WTC11 (cell line): ENCODE data around the gene ZBTB43.
"Not testable (repeated sequence)": the region's sequence is repeated elsewhere in the genome, so short reads cannot be mapped to it uniquely, and the experiment has no call there.

ENCODE experiments used
- CTCF ChIP-seq: fragments of 200-600 bp; IDR thresholded peaks from 2 replicates; pipeline ENCODE4 v1.8.0; 2022; ENCODE audit warnings: antibody characterized with exemption
- ELF4 ChIP-seq: sonication (generic); formaldehyde crosslinking; IDR thresholded peaks from 2 replicates; pipeline ENCODE4 v1.8.1; 2022; ENCODE audit warnings: low read depth, mild to moderate bottlenecking, moderate library complexity, missing genetic modification reagents
- ESRRA ChIP-seq: sonication (generic); formaldehyde crosslinking; IDR thresholded peaks from 2 replicates; pipeline ENCODE4 v1.8.1; 2022; ENCODE audit warnings: mild to moderate bottlenecking, missing genetic modification reagents, borderline replicate concordance
- MAX ChIP-seq: sonication (generic); formaldehyde crosslinking; IDR thresholded peaks from 2 replicates; pipeline ENCODE4 v1.8.0; 2022; ENCODE audit warnings: mild to moderate bottlenecking, missing genetic modification reagents

GRCh38 chr9:126784841-126785240, 20.0 kb upstream of the ZBTB43 start:
- TF ChIP-seq ELF4 (CRISPR knock-in tag); MAX (CRISPR knock-in tag); CTCF; ESRRA (CRISPR knock-in tag): not testable (repeated sequence)
